Panc1 (cell line): ENCODE measurements around the gene CDH23. TPM values are rescaled to one million over a fixed set of nuclear protein-coding genes. Genes with fewer than 3 reads are reported as not detected.

Experiments
- ATAC-seq: fragments of 200-7000 bp; cut with Tn5 transposase; 2 replicates; pipeline ENCODE4 v1.9.1; 2020; ENCODE audit warnings: mild to moderate bottlenecking, moderate library complexity
- BruUV-seq: library from RNA; stranded (reverse); fragments of 400-500 nt; replicated peaks from 2 replicates; lab custom pipeline; 2021; lab: Mats Ljungman, UMichigan
- CTCF ChIA-PET: fragments of 300-600 bp; sonication (Branson Sonifier 250); formaldehyde crosslinking; loops from one replicate; lab custom pipeline; 2022; ENCODE audit warnings: antibody characterized with exemption; lab: Charles Lee
- POLR2A ChIA-PET: fragments of 300-600 bp; sonication (Branson Sonifier 250); formaldehyde crosslinking; loops from one replicate; lab custom pipeline; 2022; ENCODE audit warnings: antibody characterized with exemption; lab: Charles Lee
- DNase-seq: peaks from one replicate; pipeline ENCODE4 v3.0.0-alpha.2; 2010; ENCODE audit warnings: low read depth, low spot score
- H3K27ac ChIP-seq: 2 replicates; pipeline ENCODE4 v1.5.1; 2011; ENCODE audit warnings: mild to moderate bottlenecking, low read length, inconsistent platforms
- H3K27me3 ChIP-seq: fragments of 200-500 bp; sonication (Bioruptor generic); 2 replicates; pipeline ENCODE4 v1.6.0; 2014; ENCODE audit warnings: low read length, inconsistent platforms; ENCODE audit not compliant: control insufficient read depth, insufficient read depth
- H3K36me3 ChIP-seq: fragments of 200-500 bp; sonication (Bioruptor generic); 2 replicates; pipeline ENCODE4 v1.5.1; 2014; ENCODE audit warnings: inconsistent platforms, mild to moderate bottlenecking, low read length, moderate library complexity; ENCODE audit not compliant: control insufficient read depth, insufficient read depth
- H3K4me1 ChIP-seq: 2 replicates; pipeline ENCODE4 v1.5.1; 2011; ENCODE audit warnings: inconsistent platforms, mild to moderate bottlenecking, low read length, moderate library complexity; ENCODE audit not compliant: control insufficient read depth, insufficient read depth
- H3K4me3 ChIP-seq, 2 experiments: 2 replicates each; pipeline ENCODE4 v1.5.1; 2011 to 2012; ENCODE audit warnings: low read depth in 2 of 2, low read length in 2 of 2, mild to moderate bottlenecking in 2 of 2, inconsistent platforms in 1 of 2, moderate library complexity in 1 of 2
- H3K9me3 ChIP-seq: fragments of 200-500 bp; sonication (Bioruptor generic); 2 replicates; pipeline ENCODE4 v1.5.1; 2014; ENCODE audit warnings: low read depth, mild to moderate bottlenecking, inconsistent platforms, low read length, moderate library complexity; ENCODE audit not compliant: control insufficient read depth, insufficient read depth
- POLR2AphosphoS5 ChIP-seq: IDR thresholded peaks from 2 replicates; pipeline ENCODE4 v1.6.1; 2012; ENCODE audit warnings: mild to moderate bottlenecking, low read depth, low read length, moderate library complexity
- SIN3A ChIP-seq: IDR thresholded peaks from 2 replicates; pipeline ENCODE4 v1.6.1; 2012; ENCODE audit warnings: low read depth, mild to moderate bottlenecking, low read length, moderate library complexity, borderline replicate concordance; ENCODE audit not compliant: insufficient read depth
- TCF7L2 ChIP-seq: IDR thresholded peaks from 2 replicates; pipeline ENCODE4 v1.6.1; 2011; ENCODE audit warnings: mild to moderate bottlenecking, low read depth, low read length, inconsistent platforms
- in situ Hi-C: cut with HindIII; loops from 2 replicates; pipeline ENCODE4 v1.10.0; 2016; ENCODE audit warnings: low sequenced_read_pairs, low pct_unique_long_range_greater_than_20kb
- intact Hi-C: fragments of 100-400 bp; cut with micrococcal nuclease; formaldehyde crosslinking; loops from one replicate; pipeline ENCODE4 v1.10.0; 2022; ENCODE audit not compliant: unreplicated experiment
- total RNA-seq: library from RNA; stranded (reverse); gene quantifications from one replicate; pipeline ENCODE4 v1.2.1, GENCODE V29; 2021; ENCODE audit not compliant: unreplicated experiment
- TF ChIP-seq, protein P1 (sequence below), 2 experiments: IDR thresholded peaks; 2 replicates each; pipeline ENCODE4 v1.6.1; 2011 to 2012; ENCODE audit warnings: low read depth in 2 of 2, control low read depth in 1 of 2, low read length in 1 of 2, mild to moderate bottlenecking in 1 of 2, moderate library complexity in 1 of 2; ENCODE audit not compliant: insufficient read depth in 1 of 2
- TF ChIP-seq, protein P2 (sequence below): fragments of 450-650 bp; IDR thresholded peaks from 2 replicates; pipeline ENCODE4 v1.5.1; 2017; ENCODE audit warnings: mild to moderate bottlenecking

Gene CDH23
- total RNA-seq, 1 experiment from 2014 or later: 2.7 TPM

DNA sequence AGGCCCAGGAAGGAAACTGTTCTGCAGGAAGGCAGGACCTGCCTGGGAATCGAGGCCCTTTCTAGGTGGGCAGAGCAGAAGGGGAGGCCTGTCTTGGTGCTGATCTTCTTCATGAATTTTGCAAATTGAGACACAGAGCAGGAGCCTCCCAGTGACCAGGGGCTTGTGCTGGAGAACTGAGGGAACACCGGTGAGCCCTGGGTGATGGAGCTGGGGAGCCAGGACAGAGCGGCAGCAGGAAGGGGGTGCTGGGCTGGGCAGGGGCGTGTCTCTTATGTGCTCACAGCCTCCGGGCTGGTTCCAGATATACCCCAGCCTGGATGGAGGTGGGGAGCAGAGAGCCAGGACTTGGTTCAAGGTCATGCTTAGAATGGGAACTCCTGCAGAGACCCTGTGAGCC is 182.9 kb downstream of the CDH23 start:
- H3K27ac ChIP-seq: no peak overlapping the region
- H3K4me1 ChIP-seq: peaks cover 6% of the 10 kb centered on the region; the same call in 1 of the 2 replicates
- no TSS peak for BruUV-seq
- no peaks in the 10 kb centered on the region for H3K9me3 ChIP-seq
- ATAC-seq: no peak
- ChIA-PET CTCF (no interaction called here), POLR2A (no interaction called here)
- no peak overlapping the region for H3K4me3 ChIP-seq
- no peak for TF ChIP-seq SIN3A
- TF ChIP-seq, protein P1, sequence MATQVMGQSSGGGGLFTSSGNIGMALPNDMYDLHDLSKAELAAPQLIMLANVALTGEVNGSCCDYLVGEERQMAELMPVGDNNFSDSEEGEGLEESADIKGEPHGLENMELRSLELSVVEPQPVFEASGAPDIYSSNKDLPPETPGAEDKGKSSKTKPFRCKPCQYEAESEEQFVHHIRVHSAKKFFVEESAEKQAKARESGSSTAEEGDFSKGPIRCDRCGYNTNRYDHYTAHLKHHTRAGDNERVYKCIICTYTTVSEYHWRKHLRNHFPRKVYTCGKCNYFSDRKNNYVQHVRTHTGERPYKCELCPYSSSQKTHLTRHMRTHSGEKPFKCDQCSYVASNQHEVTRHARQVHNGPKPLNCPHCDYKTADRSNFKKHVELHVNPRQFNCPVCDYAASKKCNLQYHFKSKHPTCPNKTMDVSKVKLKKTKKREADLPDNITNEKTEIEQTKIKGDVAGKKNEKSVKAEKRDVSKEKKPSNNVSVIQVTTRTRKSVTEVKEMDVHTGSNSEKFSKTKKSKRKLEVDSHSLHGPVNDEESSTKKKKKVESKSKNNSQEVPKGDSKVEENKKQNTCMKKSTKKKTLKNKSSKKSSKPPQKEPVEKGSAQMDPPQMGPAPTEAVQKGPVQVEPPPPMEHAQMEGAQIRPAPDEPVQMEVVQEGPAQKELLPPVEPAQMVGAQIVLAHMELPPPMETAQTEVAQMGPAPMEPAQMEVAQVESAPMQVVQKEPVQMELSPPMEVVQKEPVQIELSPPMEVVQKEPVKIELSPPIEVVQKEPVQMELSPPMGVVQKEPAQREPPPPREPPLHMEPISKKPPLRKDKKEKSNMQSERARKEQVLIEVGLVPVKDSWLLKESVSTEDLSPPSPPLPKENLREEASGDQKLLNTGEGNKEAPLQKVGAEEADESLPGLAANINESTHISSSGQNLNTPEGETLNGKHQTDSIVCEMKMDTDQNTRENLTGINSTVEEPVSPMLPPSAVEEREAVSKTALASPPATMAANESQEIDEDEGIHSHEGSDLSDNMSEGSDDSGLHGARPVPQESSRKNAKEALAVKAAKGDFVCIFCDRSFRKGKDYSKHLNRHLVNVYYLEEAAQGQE (IDR thresholded peaks at IDR 0.05; ENCODE audit: insufficient read depth in 1 of 2, low read depth in 2 of 2, low read length in 1 of 2): no peak
- TF ChIP-seq, protein P2, sequence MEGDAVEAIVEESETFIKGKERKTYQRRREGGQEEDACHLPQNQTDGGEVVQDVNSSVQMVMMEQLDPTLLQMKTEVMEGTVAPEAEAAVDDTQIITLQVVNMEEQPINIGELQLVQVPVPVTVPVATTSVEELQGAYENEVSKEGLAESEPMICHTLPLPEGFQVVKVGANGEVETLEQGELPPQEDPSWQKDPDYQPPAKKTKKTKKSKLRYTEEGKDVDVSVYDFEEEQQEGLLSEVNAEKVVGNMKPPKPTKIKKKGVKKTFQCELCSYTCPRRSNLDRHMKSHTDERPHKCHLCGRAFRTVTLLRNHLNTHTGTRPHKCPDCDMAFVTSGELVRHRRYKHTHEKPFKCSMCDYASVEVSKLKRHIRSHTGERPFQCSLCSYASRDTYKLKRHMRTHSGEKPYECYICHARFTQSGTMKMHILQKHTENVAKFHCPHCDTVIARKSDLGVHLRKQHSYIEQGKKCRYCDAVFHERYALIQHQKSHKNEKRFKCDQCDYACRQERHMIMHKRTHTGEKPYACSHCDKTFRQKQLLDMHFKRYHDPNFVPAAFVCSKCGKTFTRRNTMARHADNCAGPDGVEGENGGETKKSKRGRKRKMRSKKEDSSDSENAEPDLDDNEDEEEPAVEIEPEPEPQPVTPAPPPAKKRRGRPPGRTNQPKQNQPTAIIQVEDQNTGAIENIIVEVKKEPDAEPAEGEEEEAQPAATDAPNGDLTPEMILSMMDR: no peak
- TF ChIP-seq POLR2AphosphoS5: no peak
- no peak for TF ChIP-seq TCF7L2
- no peak for DNase-seq
- H3K27me3 ChIP-seq: no peaks in the 10 kb centered on the region
- in situ Hi-C loops (no loop called here), intact Hi-C loops (no loop called here)
- H3K36me3 ChIP-seq: no peaks in the 10 kb centered on the region

DNA sequence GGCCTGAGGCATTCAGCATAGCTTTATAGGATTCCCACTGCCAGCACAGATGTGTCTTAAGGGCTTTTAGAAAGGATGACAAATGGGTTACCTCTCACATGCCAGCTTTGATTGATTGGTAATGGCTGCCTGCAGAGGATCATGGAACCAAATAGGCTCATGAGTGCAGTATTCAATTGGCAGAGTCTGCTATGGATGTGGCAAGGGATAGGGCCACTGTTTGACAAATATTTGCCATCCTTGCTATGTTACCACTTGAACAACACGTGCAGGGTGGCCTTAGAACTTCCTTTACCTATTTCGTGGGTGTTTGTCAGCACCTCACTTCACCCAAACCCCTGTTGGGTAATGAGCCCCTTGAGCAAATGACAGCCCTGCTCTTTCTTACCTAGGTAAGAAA is 183.7 kb downstream of the CDH23 start:
- Histone ChIP-seq H3K4me1 (0 out of 2 replicates have a peak, but pooled peaks cover under 1% of the 10 kb centered on the region), H3K27ac (no peak overlapping the region), H3K4me3 (no peak overlapping the region), H3K9me3 (no peaks in the 10 kb centered on the region), H3K36me3 (no peaks in the 10 kb centered on the region), H3K27me3 (no peaks in the 10 kb centered on the region)
- intact Hi-C loops: no loop called here
- ChIA-PET CTCF (interaction anchor here (0.5 kb wide), 1 partner anchor 195 kb away, joined by 3 read pairs; no protein-coding TSS in a partner anchor), POLR2A (no interaction called here)
- no peak for DNase-seq
- TF ChIP-seq, protein P2: no peak
- TF ChIP-seq, protein P1 (IDR thresholded peaks at IDR 0.05; ENCODE audit: insufficient read depth in 1 of 2, low read depth in 2 of 2, low read length in 1 of 2): no peak
- no peak for TF ChIP-seq TCF7L2
- TF ChIP-seq POLR2AphosphoS5: no peak
- no peak for TF ChIP-seq SIN3A
- no TSS peak for BruUV-seq
- no peak for ATAC-seq
- in situ Hi-C loops: no loop called here
